NCI-H2196 (cell line): Measurements from ENCODE around the gene OR51G2.
A peak's percentile ranks its signal among the peaks of the same experiment; 100 is the strongest.
"Not testable (repeated sequence)": the region's sequence is repeated elsewhere in the genome, so short reads cannot be mapped to it uniquely, and the experiment has no call there.

Experiments used
- DNase-seq: peaks from one replicate; lab custom pipeline; 2025; ENCODE audit not compliant: unreplicated experiment; lab: John Stamatoyannopoulos, UW

Gene OR51G2

GRCh38 chr11:4919250-4919649, at the start of gene OR51G2:
Gene OR51G2 (minus strand): TSS chr11:4919350. CDS start chr11:4915663, 3,687 bp downstream.
- no peak for DNase-seq

- no peak for DNase-seq
Observed at GRCh38 chr11:4962816-4963215, 43.7 kb upstream of the OR51G2 start.

DNA sequence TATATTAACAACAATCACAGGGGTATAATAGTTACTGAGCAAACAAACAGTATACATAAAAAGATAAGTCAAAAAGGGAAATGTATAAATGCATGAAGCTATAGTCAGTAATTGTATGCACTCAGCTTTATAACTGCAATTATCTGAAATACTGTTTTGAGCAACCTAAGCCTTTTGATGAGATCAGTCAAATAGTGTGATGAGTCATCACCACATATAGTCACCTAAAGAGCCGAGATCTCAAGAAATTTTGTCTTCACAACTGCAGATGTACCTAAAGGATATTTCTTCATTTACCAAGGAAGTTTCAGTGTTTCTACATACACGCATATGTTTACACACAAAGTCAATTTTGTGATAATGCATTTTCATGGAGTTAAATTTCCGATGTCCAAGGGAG, 41.7 kb upstream of the OR51G2 start:
- no peak for DNase-seq

DNA sequence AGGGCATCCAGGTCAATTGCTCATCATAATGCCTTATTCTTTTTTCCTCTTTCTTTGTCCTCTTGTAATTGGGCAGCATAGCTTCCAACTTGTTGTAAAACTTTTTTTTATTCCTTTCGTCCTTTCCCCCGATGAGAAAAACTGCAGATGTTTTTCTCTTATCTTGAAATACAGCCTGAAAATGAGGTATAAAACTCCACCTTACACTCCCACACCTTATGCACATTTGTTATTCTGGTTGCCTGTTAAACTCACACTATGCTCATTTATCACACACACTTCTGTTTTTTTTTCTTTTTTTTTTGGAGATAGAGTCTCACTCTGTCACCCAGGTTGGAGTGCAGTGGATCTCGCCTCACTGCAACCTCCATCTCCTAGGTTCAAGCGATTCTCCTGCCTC, 38.2 kb upstream of the OR51G2 start:
- no peak for DNase-seq

GRCh38 chr11:4955613-4956012, 36.5 kb upstream of the OR51G2 start, which contains the start of gene OR51A2:
Gene OR51A2 (minus strand): TSS chr11:4955713. CDS start chr11:4955713, 0 bp downstream.
- not testable (repeated sequence) for DNase-seq

DNA sequence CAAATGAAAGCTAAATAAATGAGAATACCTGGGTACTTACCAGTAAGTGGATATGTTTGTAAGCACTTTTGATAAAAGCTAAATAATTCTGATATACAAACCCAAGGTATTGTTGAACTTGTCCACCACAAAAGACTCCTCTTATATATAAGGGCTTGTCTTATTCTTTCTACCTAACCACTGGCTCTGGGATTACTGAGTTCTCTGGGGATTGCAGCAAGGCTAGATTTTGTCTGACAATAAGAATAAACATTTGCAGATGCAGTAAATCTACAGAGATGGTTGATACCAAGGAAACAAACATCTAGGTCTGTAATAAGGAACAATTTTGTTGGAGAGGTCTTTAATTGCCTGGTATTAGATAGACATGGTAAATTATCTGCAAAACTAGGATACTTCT, 28.4 kb upstream of the OR51G2 start, which contains the start of gene OR51A4:
TSS of gene OR51A4 (minus strand) at position 101 of the 400 bp plus-strand sequence. CDS start 505 bp downstream, outside the sequence.
- DNase-seq, result no peak

DNA sequence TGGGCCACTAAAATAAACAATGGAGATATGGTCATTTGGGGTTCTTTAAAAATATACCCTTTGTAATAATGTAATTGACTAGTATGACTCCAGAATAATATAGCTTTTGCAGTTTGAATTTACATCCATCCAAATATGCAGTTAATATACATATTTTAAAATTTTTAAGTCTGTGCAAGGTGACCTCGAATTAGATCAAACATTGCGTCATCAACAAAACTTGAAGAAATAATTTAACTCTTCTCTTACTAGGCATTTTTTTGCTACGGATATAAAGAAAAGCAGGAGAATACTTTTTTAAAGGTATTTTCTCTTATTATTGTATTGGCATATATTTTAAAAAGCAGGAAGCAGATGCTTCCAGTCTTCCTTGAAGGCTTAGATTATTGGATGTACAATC, 17.6 kb upstream of the OR51G2 start:
- DNase-seq, result no peak

DNA sequence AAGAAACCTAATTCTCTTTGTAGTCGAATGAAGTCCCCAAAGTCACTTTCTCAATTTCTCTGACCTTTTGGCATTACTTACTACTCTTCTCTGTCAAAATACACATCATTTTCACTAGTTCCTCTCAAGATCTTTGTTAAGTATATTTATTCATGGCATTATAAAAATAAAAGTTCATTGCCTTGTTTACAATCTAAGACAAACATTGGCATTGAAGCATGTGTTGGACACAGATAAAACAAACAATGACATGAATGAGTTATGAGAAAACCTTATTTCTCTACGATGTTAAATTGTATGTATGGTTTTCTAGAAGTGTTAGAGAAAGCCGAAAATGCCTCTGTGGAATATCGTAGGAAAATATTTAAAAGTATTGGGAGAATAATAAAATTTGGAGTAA, 13.6 kb upstream of the OR51G2 start:
- no peak for DNase-seq

DNA sequence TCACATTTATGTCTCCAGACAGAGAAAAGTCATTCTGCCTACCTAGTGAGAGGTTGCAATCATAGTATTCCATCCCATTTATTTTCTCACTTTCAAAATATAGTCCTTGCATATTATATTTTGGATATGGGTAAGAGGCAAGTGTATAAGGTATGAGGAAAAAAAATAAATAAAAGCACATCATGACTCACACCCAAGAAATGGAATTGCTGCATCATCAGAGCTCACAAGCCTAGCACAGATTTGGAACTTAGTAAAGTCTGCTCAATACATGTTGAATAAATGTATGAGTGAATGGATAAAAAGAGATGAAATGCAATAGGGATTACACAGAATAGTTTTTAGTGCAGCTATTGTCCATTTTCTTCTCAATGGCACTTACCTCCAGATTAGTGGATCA, 7.5 kb upstream of the OR51G2 start:
- no peak for DNase-seq

DNA sequence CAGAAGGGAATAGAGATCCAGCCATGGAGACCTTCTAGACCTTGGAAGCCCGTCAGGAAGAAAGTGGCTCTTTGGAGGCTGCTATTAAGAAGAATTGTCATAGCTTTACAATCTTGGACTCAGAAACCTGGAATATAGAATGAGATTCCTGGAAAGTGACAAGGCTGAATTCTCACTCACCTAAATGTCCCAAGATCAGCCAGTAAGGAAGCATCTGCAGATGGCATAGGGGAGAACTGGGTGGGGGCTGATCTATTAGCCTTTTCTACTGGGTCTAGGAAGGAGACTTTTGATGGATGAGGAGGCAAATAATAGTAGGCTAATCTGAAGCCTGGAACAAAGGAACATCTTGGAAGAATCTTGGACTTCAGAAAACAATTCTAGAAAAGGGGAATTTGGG, 5.1 kb upstream of the OR51G2 start, which contains the start of gene OR51G1:
TSS of gene OR51G1 (minus strand) at position 101 of the 400 bp plus-strand sequence. CDS start at position 101, 0 bp downstream.
- DNase-seq, result no peak

DNA sequence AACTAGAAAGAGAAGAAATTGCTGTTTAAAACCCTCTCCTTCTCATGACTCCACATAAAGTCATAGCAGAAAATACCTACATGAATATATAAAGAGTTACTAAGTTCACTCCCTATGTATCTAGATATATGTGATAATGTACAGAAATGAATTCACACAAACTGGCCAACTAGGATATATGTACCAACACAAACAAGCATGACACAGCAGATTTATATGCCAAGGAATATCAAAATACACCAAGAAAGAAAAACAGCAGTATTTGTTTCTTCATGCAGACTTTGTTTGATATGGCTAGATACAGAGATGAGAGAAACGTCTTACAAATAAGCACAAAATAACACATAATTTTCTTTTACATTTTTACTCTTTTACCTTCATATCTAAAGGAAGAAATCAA, 3.2 kb upstream of the OR51G2 start:
- DNase-seq, result no peak

- DNase-seq, result no peak
Observed at GRCh38 chr11:4921796-4922195, 2.6 kb upstream of the OR51G2 start.

- DNase-seq, result no peak
Observed at GRCh38 chr11:4916581-4916980, 2.6 kb downstream of the OR51G2 start.

DNA sequence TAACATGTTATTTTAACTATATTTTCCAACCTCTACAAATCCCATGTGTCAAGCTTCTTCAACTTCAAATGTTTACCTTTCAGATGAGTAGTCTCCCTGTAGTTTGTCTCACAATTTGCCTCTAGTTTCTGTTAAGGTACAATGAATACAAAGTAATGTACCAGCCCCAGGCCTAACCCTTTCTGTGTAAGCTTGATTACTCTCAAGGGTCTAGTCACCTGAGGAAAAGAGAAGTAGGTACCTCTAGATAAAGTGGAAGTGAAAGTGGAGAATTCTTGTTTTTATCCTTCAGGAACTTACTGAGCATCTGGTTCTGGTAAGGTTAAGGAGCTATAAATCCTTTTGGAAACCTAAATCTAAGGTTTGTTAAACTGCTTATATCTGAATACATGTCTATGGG, 15.7 kb downstream of the OR51G2 start, which contains the start of gene OR51A7:
TSS of gene OR51A7 (plus strand) at position 300 of the 400 bp plus-strand sequence. CDS start 3,587 bp downstream, outside the sequence.
- no peak for DNase-seq

DNA sequence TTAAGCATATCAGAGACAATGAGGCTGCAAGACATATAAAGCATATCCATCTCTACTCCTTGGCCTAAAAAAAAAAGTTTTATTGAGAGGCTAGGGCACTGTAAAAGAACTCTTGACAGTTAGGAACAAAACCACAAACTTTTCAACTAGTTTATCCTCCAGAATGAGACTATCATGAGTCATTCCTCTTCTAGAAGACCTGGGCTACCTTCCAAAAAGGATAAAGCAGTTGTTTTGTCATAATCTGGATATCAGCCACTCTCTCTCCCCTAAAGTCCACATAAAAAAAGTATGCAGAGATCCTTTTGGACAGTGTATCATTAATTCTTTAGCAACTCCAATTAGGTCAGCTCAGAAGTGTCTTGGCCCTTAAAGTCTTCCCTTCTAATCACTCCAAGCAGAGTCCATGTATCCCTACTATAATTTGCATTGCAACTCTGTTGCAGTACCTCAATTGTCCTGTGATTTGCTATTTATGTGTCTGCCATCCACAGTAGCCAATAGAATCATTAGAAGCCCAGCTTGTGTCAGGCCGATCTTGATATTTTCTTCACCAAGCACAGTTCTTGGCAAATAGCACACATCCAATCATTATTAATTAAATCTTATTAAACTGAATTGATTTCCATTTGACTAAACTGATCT, 27.0 kb downstream of the OR51G2 start:
- DNase-seq, result peak; percentile 21

GRCh38 chr11:4890279-4890678, 28.9 kb downstream of the OR51G2 start:
- no peak for DNase-seq

DNA sequence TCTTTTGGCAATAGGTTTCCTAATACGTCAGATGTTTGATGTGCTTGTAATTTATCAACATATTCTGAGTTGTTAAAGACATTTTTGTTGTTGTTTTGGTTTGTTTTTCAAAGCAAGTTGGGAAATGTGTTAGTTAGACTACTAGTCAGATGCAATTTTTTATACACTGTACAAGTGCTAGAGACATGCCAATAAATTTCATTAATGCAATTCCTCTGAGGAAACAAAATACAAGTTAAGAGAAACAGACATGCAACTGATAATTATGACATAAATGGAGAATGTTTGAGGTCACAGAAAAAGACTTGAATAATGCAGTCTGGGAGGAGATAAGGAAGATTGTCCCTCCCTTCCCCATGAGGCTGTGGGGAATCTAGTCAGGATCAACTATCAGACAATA, 31.6 kb downstream of the OR51G2 start:
- DNase-seq, result no peak

- no peak for DNase-seq
Observed at GRCh38 chr11:4886186-4886585, 33.0 kb downstream of the OR51G2 start.

GRCh38 chr11:4884361-4884760, 34.8 kb downstream of the OR51G2 start:
- no peak for DNase-seq

- no peak for DNase-seq
Observed at GRCh38 chr11:4882543-4882942, 36.6 kb downstream of the OR51G2 start.

- DNase-seq, result no peak
Observed at GRCh38 chr11:4881860-4882500, 37.2 kb downstream of the OR51G2 start, which contains the start of gene OR51T1. Gene OR51T1 (plus strand): TSS chr11:4881900. CDS start chr11:4881900, 0 bp downstream.

- no peak for DNase-seq
Observed at GRCh38 chr11:4881188-4881587, 38.0 kb downstream of the OR51G2 start.
